HepG2 (cell line): ENCODE data around the gene STMN3. TPM values are rescaled to one million over a fixed set of nuclear protein-coding genes. Genes with fewer than 3 reads are reported as not detected.

Experiments used
- FOXP4 ChIP-seq: sonication (generic); formaldehyde crosslinking; IDR thresholded peaks from 2 replicates; pipeline ENCODE4 v1.4.0; 2020; ENCODE audit warnings: missing genetic modification reagents
- MYNN ChIP-seq: sonication (generic); formaldehyde crosslinking; IDR thresholded peaks from 2 replicates; pipeline ENCODE4 v1.4.0; 2020; ENCODE audit warnings: mild to moderate bottlenecking, low read depth, missing genetic modification reagents
- REST ChIP-seq, 2 experiments: IDR thresholded peaks; 2 replicates each; pipeline ENCODE4 v1.6.1; 2011 to 2012; ENCODE audit warnings: low read length in 2 of 2, borderline replicate concordance in 1 of 2, low read depth in 1 of 2, mild to moderate bottlenecking in 1 of 2, moderate library complexity in 1 of 2
- SALL2 ChIP-seq: sonication (generic); formaldehyde crosslinking; IDR thresholded peaks from 2 replicates; pipeline ENCODE4 v1.8.1; 2023; ENCODE audit warnings: mild to moderate bottlenecking, missing genetic modification reagents, inconsistent platforms
- ZNF260 ChIP-seq: sonication (generic); formaldehyde crosslinking; IDR thresholded peaks from 2 replicates; pipeline ENCODE4 v1.4.0; 2020; ENCODE audit warnings: missing genetic modification reagents, low read depth, mild to moderate bottlenecking, borderline replicate concordance
- ZNF343 ChIP-seq: sonication (generic); formaldehyde crosslinking; IDR thresholded peaks from 2 replicates; pipeline ENCODE4 v1.4.0; 2020; ENCODE audit warnings: mild to moderate bottlenecking, missing genetic modification reagents
- polyA plus RNA-seq, 8 experiments: library from polyadenylated mRNA; depleted of rRNA in 3 of 8; stranded (reverse) in 7 of 8; unstranded in 1 of 8; fragments of >200 nt; fragmentation: Illumina TruSeq in 4 of 8; extraction: Trizol in 4 of 8; gene quantifications; 2 replicates each; pipeline versions ENCODE4 v1.2.1 to v1.2.3, GENCODE V29; 2011 to 2016; ENCODE audit warnings: low read depth in 4 of 8, missing spikeins in 1 of 8, mixed read lengths in 1 of 8; ENCODE audit not compliant: insufficient read depth in 1 of 8
- total RNA-seq, 5 experiments: library from RNA; depleted of rRNA; stranded (reverse); fragments of >200 nt; fragmentation: Illumina TruSeq; extraction: Trizol; gene quantifications; 2 replicates each; pipeline ENCODE4 v1.2.3, GENCODE V29; 2016; ENCODE audit warnings: low read depth in 1 of 5

Gene STMN3
- total and polyA plus RNA-seq, 2 of the 13 experiments (the other 11 are each of a cell fraction or from before 2014, with no cell fraction given), result 21.0 to 48.3 TPM

- TF ChIP-seq SALL2 (CRISPR knock-in tag), result no peak
- no peak for TF ChIP-seq ZNF260
- no peak for TF ChIP-seq MYNN
- TF ChIP-seq REST (IDR thresholded peaks at IDR 0.05; ENCODE audit: borderline replicate concordance in 1 of 2, low read depth in 1 of 2, low read length in 2 of 2), result no peak
- no peak for TF ChIP-seq FOXP4 (CRISPR knock-in tag)
- no peak for TF ChIP-seq ZNF343 (CRISPR knock-in tag)
- TF ChIP-seq, all 625 proteins: peak for 26
These were observed 10.5 kb downstream of the STMN3 start (continued) for GRCh38 chr20:63642527-63643247.
